ENCODE results near the gene SART3. TPM values are rescaled to one million over a fixed set of nuclear protein-coding genes. Genes with fewer than 3 reads are reported as not detected.

The SART3 gene
- total and polyA plus RNA-seq, 2 of the 4 experiments (the other 2 are of a cell fraction): 22.6 to 37.8 TPM

DNA sequence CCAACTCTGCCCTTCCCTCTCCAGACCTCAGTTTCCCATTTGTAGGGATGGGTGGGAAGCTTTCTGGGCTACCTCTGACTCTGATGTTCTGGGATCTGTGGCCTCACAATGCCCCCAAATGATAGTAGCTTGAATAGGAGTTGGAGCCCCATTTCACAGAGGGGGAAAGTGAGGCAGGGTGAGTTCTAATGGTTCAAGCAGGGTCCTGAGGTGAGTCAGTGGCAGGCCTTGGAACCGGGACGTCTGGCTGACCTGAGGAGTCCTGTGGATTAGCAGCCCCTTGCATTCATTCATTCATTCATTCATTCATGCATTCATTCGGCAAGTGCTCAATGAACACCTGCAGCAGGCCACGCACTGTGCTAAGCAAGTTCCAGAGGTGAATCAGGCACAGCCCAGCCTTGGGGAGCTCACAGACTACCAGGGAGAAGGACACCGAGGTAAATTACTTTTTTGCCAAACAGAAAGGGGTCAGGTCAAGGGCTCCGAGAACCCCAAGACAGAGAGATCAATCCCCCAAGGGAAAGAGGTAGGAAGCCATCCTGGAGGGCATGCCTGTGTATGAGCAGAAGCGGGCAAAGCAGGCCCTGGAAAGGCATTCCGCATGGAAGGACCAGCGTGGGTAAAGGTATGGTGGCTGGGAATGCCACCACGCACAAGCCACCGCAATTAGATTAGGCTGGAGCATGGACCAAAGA, 37.7 kb upstream of the SART3 start:
- Histone ChIP-seq H2AFZ (replicated peaks; ENCODE audit: low read length, poor library complexity) (peak overlapping the region; percentile 87), H3K36me3 (ENCODE audit: control insufficient read depth, insufficient read depth, low read length) (peaks cover 2% of the 10 kb centered on the region; the same call in 1 of the 2 replicates), H2BK120ac (ENCODE audit: low read depth, low read length) (peak overlapping the region; percentile 77; the same call in 1 of the 2 replicates), H2BK15ac (ENCODE audit: low read depth, low read length) (no peak overlapping the region), H3K4ac (ENCODE audit: low read depth, low read length) (peak overlapping the region; percentile 30), H3K4me1 (ENCODE audit: control insufficient read depth, insufficient read depth, low read length) (peaks cover 3% of the 10 kb centered on the region; the same call in 1 of the 2 replicates), H3K4me3 (ENCODE audit: insufficient read depth, low read depth, low read length) (no peak overlapping the region), H2BK5ac (ENCODE audit: low read depth, low read length, poor library complexity, severe bottlenecking) (no peak overlapping the region), H3K23ac (ENCODE audit: low read depth, low read length) (0 out of 2 replicates have a peak overlapping the region, but pooled peaks have one; percentile 60), H4K5ac (ENCODE audit: low read depth, low read length) (no peak overlapping the region; the same call in 1 of the 2 replicates), H3K14ac (replicated peaks; ENCODE audit: low read depth, low read length) (no peak overlapping the region), H3K9ac (ENCODE audit: low read depth, low read length) (no peak overlapping the region), H3K56ac (ENCODE audit: extremely low read depth, insufficient read depth, low read length) (no peak overlapping the region), H2BK20ac (ENCODE audit: low read depth, low read length) (peak overlapping the region; percentile 72; the same call in 1 of the 2 replicates), H4K20me1 (ENCODE audit: insufficient read depth, low read length) (no peaks in the 10 kb centered on the region), H4K91ac (ENCODE audit: insufficient read depth, low read depth, low read length) (no peak overlapping the region), H3K27ac (ENCODE audit: insufficient read depth, low read length) (peak overlapping the region; percentile 19; the same call in 1 of the 2 replicates), H2AK5ac (ENCODE audit: low read depth, low read length) (peak overlapping the region; percentile 17; the same call in 1 of the 2 replicates), H3K9me3 (ENCODE audit: control insufficient read depth, insufficient read depth, low read length) (no peaks in the 10 kb centered on the region), H2AK9ac (replicated peaks; ENCODE audit: low read depth, low read length, poor library complexity) (no peak overlapping the region), H3K79me1 (ENCODE audit: low read depth in 1 of 2, low read length in 2 of 2) (peaks cover 0 to 7% of the 10 kb centered on the region in 2 experiments; a peak in 2 of 4 replicates), H3K4me2 (ENCODE audit: low read depth, low read length) (no peak overlapping the region; the same call in 1 of the 2 replicates), H3K18ac (ENCODE audit: low read depth, low read length) (peak overlapping the region; percentile 4; the same call in 1 of the 2 replicates), H3K9me1 (ENCODE audit: insufficient read depth, low read length) (peaks cover 7% of the 10 kb centered on the region; the same call in 1 of the 2 replicates), H3K27me3 (ENCODE audit: control insufficient read depth, insufficient read depth, low read length) (no peaks in the 10 kb centered on the region), H4K8ac (ENCODE audit: low read depth in 2 of 2, low read length in 2 of 2) (peak overlapping the region in 1 of 2 experiments; percentile 31; a peak in 1 of 4 replicates)
- POLR2A ChIA-PET (ENCODE audit: unreplicated experiment): interaction anchor here (0.5 kb wide), 1 partner anchor 234 kb away, joined by 3 read pairs; no protein-coding TSS in a partner anchor
- intact Hi-C loops (cut with micrococcal nuclease): no loop called here
- WGBS, 2 experiments (ENCODE audit: extremely low coverage in 2 of 2, insufficient read length in 1 of 2): 96% methylated on average over 7 of the region's 11 CpGs; no CpG with 5 or more reads in 1 of the 2 experiments
- no peak for ATAC-seq (ENCODE audit: low read depth)
- DNase-seq: no peak
- CTCF ChIA-PET: interaction anchor here (1.2 kb wide), 1 partner anchor 19 kb away, joined by 6 read pairs; no protein-coding TSS in a partner anchor
- dilution Hi-C loops (cut with HindIII; ENCODE audit: low sequenced_read_pairs, unreplicated experiment): no loop called here
- BruUV-seq (replicated peaks): no TSS peak
- in situ Hi-C loops (cut with MboI; ENCODE audit: low sequenced_read_pairs): no loop called here
- no peak for TF ChIP-seq CHD1 (IDR thresholded peaks at IDR 0.05; ENCODE audit: low read depth, low read length)
- TF ChIP-seq USF2 (IDR thresholded peaks at IDR 0.05; ENCODE audit: low read depth, low read length): no peak
- TF ChIP-seq, protein P1, sequence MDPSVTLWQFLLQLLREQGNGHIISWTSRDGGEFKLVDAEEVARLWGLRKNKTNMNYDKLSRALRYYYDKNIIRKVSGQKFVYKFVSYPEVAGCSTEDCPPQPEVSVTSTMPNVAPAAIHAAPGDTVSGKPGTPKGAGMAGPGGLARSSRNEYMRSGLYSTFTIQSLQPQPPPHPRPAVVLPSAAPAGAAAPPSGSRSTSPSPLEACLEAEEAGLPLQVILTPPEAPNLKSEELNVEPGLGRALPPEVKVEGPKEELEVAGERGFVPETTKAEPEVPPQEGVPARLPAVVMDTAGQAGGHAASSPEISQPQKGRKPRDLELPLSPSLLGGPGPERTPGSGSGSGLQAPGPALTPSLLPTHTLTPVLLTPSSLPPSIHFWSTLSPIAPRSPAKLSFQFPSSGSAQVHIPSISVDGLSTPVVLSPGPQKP (IDR thresholded peaks at IDR 0.05; ENCODE audit: borderline replicate concordance, low read depth, low read length): no peak
- no peak for TF ChIP-seq RAD21 (IDR thresholded peaks at IDR 0.05; ENCODE audit: low read length)
- TF ChIP-seq MAZ (IDR thresholded peaks at IDR 0.05; ENCODE audit: borderline replicate concordance, low read depth, low read length): no peak
- no peak for TF ChIP-seq CEBPB (IDR thresholded peaks at IDR 0.05; ENCODE audit: low read depth, low read length)
- TF ChIP-seq BHLHE40 (IDR thresholded peaks at IDR 0.05; ENCODE audit: low read depth, low read length): no peak
- TF ChIP-seq POLR2A (IDR thresholded peaks at IDR 0.05; ENCODE audit: low read depth, low read length): no peak
- no peak for TF ChIP-seq MAFK (IDR thresholded peaks at IDR 0.05; ENCODE audit: low read depth, low read length)
- no peak for TF ChIP-seq SMC3 (IDR thresholded peaks at IDR 0.05; ENCODE audit: low read depth, low read length)
- TF ChIP-seq NFE2L2 (IDR thresholded peaks at IDR 0.05; ENCODE audit: low read depth, low read length): no peak
- no peak for TF ChIP-seq CTCF (conservative IDR thresholded peaks at IDR 0.05; ENCODE audit: low read depth, low read length)
- TF ChIP-seq RFX5 (IDR thresholded peaks at IDR 0.05; ENCODE audit: low read depth, low read length): no peak
- TF ChIP-seq FOS (IDR thresholded peaks at IDR 0.05; ENCODE audit: low read depth, low read length): no peak

Data from IMR-90 (cell line).